Measurements from ENCODE around the gene APBA2.

DNA sequence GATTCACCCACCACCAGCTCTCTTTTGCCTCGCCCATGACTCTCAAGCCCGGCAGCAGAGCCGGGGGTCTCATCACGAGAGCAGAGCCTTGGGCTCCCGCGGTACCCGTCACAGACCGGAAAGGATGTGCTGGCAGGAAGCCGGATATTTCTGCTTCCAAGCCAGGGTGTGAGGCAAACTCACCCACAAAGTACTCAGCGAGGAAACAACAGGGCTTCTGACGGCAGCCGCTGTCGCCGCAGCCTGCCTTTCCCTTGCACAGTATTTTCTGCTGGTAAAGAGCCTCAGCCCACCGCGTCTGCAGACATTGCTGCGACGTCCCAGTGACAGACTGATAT, 263.9 kb downstream of the APBA2 start:
- TF ChIP-seq ZNF16 (tag by site-specific recombination; IDR thresholded peaks at IDR 0.05; ENCODE audit: low read depth) (no peak), CTCF (tag by site-specific recombination; IDR thresholded peaks at IDR 0.05) (no peak), ZNF704 (tag by site-specific recombination; IDR thresholded peaks at IDR 0.05) (no peak)
